ENCODE data around the gene GFAP. TPM values are rescaled to one million over a fixed set of nuclear protein-coding genes. Genes with fewer than 3 reads are reported as not detected.
A peak's percentile ranks its signal among the peaks of the same experiment; 100 is the strongest.

GFAP gene
- total RNA-seq, 1 experiment from 2014 or later = 1.2 TPM

- H4K8ac ChIP-seq (replicated peaks; ENCODE audit: insufficient read length, low read depth, low read length) = no peak overlapping the region
- no CpG with 5 or more reads among the region's 8 CpGs for WGBS (ENCODE audit: extremely low coverage, insufficient read length, low lambda C conversion rate)
- H2AFZ ChIP-seq (ENCODE audit: low read length) = no peak overlapping the region
- H3K36me3 Mint-ChIP-seq (ENCODE audit: insufficient read depth in 1 of 3, low read depth in 3 of 3) = no peaks in the 10 kb centered on the region
- peaks cover 5 to 15% of the 10 kb centered on the region in 2 experiments for H3K4me1 Mint-ChIP-seq
- H2BK5ac ChIP-seq (ENCODE audit: insufficient read length, low read length) = no peak overlapping the region
- H3K79me1 ChIP-seq (ENCODE audit: insufficient read depth, low read depth, low read length, poor library complexity, severe bottlenecking) = no peaks in the 10 kb centered on the region
- no peak overlapping the region for H3K4ac ChIP-seq (ENCODE audit: low read depth, low read length)
- H3K27me3 ChIP-seq (ENCODE audit: insufficient read depth, low read length) = no peaks in the 10 kb centered on the region
- H2BK15ac ChIP-seq (ENCODE audit: low read depth, low read length) = no peak overlapping the region; the same call in 1 of the 2 replicates
- H2BK12ac ChIP-seq (ENCODE audit: insufficient read length, low read depth, low read length) = no peak overlapping the region
- H2BK120ac ChIP-seq (ENCODE audit: low read depth, low read length, poor library complexity, severe bottlenecking) = no peak overlapping the region
- H3K27ac Mint-ChIP-seq = no peak overlapping the region; a peak in 1 of 7 replicates
- peaks cover 8% of the 10 kb centered on the region; the same call in 1 of the 2 replicates for H3K27me3 Mint-ChIP-seq (ENCODE audit: low read depth)
- H2AK5ac ChIP-seq (ENCODE audit: insufficient read length, low read length) = no peak overlapping the region
- H3K9me3 Mint-ChIP-seq = no peaks in the 10 kb centered on the region
- no peaks in the 10 kb centered on the region for H4K20me1 ChIP-seq (ENCODE audit: control insufficient read depth, insufficient read depth, insufficient read length)
- no peak overlapping the region for H3K27ac ChIP-seq (ENCODE audit: insufficient read length, low read depth, low read length)
- H3K79me2 ChIP-seq (ENCODE audit: insufficient read depth, low read length) = no peaks in the 10 kb centered on the region
- no peak overlapping the region for H3K9ac ChIP-seq (ENCODE audit: extremely low read depth, insufficient read length, low read length)
- no peak overlapping the region for H3K4me2 ChIP-seq (ENCODE audit: insufficient read depth, insufficient read length, low read length)
- H3K4me1 ChIP-seq (ENCODE audit: insufficient read depth, low read length) = no peaks in the 10 kb centered on the region; the same call in 1 of the 2 replicates
- no peak for TF ChIP-seq CTCF (conservative IDR thresholded peaks at IDR 0.05)
- 0 out of 5 replicates have a peak overlapping the region, but pooled peaks of 1 of the 2 experiments have one; percentile 17 for H3K4me3 Mint-ChIP-seq
- no peak overlapping the region for H4K91ac ChIP-seq (ENCODE audit: insufficient read length, low read depth, low read length)
- H3K9me3 ChIP-seq (ENCODE audit: control insufficient read depth, low read depth, low read length) = no peaks in the 10 kb centered on the region
- DNase-seq = no peak
- H3K56ac ChIP-seq (ENCODE audit: insufficient read length, low read depth, low read length) = no peak overlapping the region
- H3K23ac ChIP-seq (ENCODE audit: insufficient read length, low read depth, low read length) = no peak overlapping the region
- H3T11ph ChIP-seq (ENCODE audit: low read length) = no peak overlapping the region
- no peak overlapping the region for H2BK20ac ChIP-seq (ENCODE audit: low read depth, low read length, poor library complexity, severe bottlenecking)
- H3K18ac ChIP-seq (ENCODE audit: insufficient read length, low read depth, low read length) = no peak overlapping the region
- H3K23me2 ChIP-seq (ENCODE audit: insufficient read length, low read depth, low read length, poor library complexity, severe bottlenecking) = no peaks in the 10 kb centered on the region
- no peak overlapping the region for H4K5ac ChIP-seq (ENCODE audit: insufficient read length, low read depth, low read length)
- H3K14ac ChIP-seq (ENCODE audit: insufficient read depth, low read length) = no peak overlapping the region
These were observed 40.5 kb upstream of the GFAP start for GRCh38 chr17:44955674-44956425.
